Measurements from ENCODE around the gene NTHL1. TPM values are rescaled to one million over a fixed set of nuclear protein-coding genes. Genes with fewer than 3 reads are reported as not detected.

Gene NTHL1
- total RNA-seq, 4 donors from 2014 or later: 3.5 to 13.6 (median 6.4) TPM

GRCh38 chr16:2060346-2060745 is 12.7 kb upstream of the NTHL1 start:
- no peaks in the 10 kb centered on the region for H3K9me3 ChIP-seq
- H3K27ac ChIP-seq: no peak overlapping the region
- H3K27me3 ChIP-seq: no peaks in the 10 kb centered on the region
- TF ChIP-seq POLR2A (IDR thresholded peaks at IDR 0.05) (no peak), CTCF (IDR thresholded peaks at IDR 0.05 in 4 of 5, conservative IDR thresholded peaks at IDR 0.05 in 1 of 5) (no peak)
- intact Hi-C loops (cut with DNase I; ENCODE audit: low total_unique reads) (no loop called here), in situ Hi-C loops (cut with MboI; ENCODE audit: low sequenced_read_pairs in 4 of 4) (no loop called here)
- DNase-seq: no peak
- ATAC-seq: no peak
- H3K4me1 ChIP-seq: no peaks in the 10 kb centered on the region
- peaks cover 0 to 52% of the 10 kb centered on the region in 2 donors for H3K36me3 ChIP-seq
- no peak overlapping the region for H3K4me3 ChIP-seq

GRCh38 chr16:2058872-2059271 is 11.2 kb upstream of the NTHL1 start:
- DNase-seq (no peak), ATAC-seq (no peak)
- Histone ChIP-seq H3K36me3 (peaks cover 0 to 47% of the 10 kb centered on the region in 2 donors), H3K27ac (no peak overlapping the region), H3K4me3 (no peak overlapping the region), H3K27me3 (no peaks in the 10 kb centered on the region), H3K4me1 (no peaks in the 10 kb centered on the region), H3K9me3 (no peaks in the 10 kb centered on the region)
- intact Hi-C loops (cut with DNase I; ENCODE audit: low total_unique reads): no loop called here
- in situ Hi-C loops (cut with MboI; ENCODE audit: low sequenced_read_pairs in 4 of 4): no loop called here
- no peak for TF ChIP-seq CTCF (IDR thresholded peaks at IDR 0.05 in 4 of 5, conservative IDR thresholded peaks at IDR 0.05 in 1 of 5)
- TF ChIP-seq POLR2A (IDR thresholded peaks at IDR 0.05): no peak

GRCh38 chr16:2058420-2058819 is 10.8 kb upstream of the NTHL1 start:
- intact Hi-C loops (cut with DNase I; ENCODE audit: low total_unique reads) (no loop called here), in situ Hi-C loops (cut with MboI; ENCODE audit: low sequenced_read_pairs in 4 of 4) (no loop called here)
- DNase-seq: no peak
- Histone ChIP-seq H3K4me1 (no peaks in the 10 kb centered on the region), H3K9me3 (no peaks in the 10 kb centered on the region), H3K27ac (no peak overlapping the region), H3K36me3 (peaks cover 0 to 47% of the 10 kb centered on the region in 2 donors), H3K4me3 (no peak overlapping the region), H3K27me3 (no peaks in the 10 kb centered on the region)
- TF ChIP-seq POLR2A (IDR thresholded peaks at IDR 0.05): no peak
- no peak for TF ChIP-seq CTCF (IDR thresholded peaks at IDR 0.05 in 4 of 5, conservative IDR thresholded peaks at IDR 0.05 in 1 of 5)
- ATAC-seq: no peak

- intact Hi-C loops (cut with DNase I; ENCODE audit: low total_unique reads) (no loop called here), in situ Hi-C loops (cut with MboI; ENCODE audit: low sequenced_read_pairs in 4 of 4) (no loop called here)
- no peak for ATAC-seq
These were observed 9.8 kb upstream of the NTHL1 start for GRCh38 chr16:2057438-2057837.

More at GRCh38 chr16:2057438-2057837, 9.8 kb upstream of the NTHL1 start:
- no peak for TF ChIP-seq CTCF (IDR thresholded peaks at IDR 0.05 in 4 of 5, conservative IDR thresholded peaks at IDR 0.05 in 1 of 5)
- TF ChIP-seq POLR2A (IDR thresholded peaks at IDR 0.05): no peak
- Histone ChIP-seq H3K9me3 (no peaks in the 10 kb centered on the region), H3K27me3 (no peaks in the 10 kb centered on the region), H3K4me1 (no peaks in the 10 kb centered on the region), H3K36me3 (peaks cover 0 to 47% of the 10 kb centered on the region in 2 donors), H3K27ac (no peak overlapping the region), H3K4me3 (no peak overlapping the region)
- no peak for DNase-seq

All from gastrocnemius medialis (tissue), 4 donors.